ENCODE measurements around the gene RBM23.

RBM23 gene

GRCh38 chr14:22875003-22875747, 43.8 kb downstream of the RBM23 start:
- Histone ChIP-seq H2AK5ac (ENCODE audit: low read depth, low read length) (no peak overlapping the region), H3K14ac (ENCODE audit: low read length) (no peak overlapping the region), H4K91ac (ENCODE audit: low read depth, low read length, poor library complexity) (no peak overlapping the region), H2BK15ac (ENCODE audit: low read length) (no peak overlapping the region), H3K79me1 (ENCODE audit: low read depth, low read length) (no peaks in the 10 kb centered on the region), H2BK120ac (ENCODE audit: low read depth, low read length) (no peak overlapping the region), H3K9me3 (replicated peaks in 1 of 2; ENCODE audit: control insufficient read depth in 2 of 2, insufficient read depth in 1 of 2, low read depth in 1 of 2, low read length in 2 of 2) (no peaks in the 10 kb centered on the region), H3K4me1 (ENCODE audit: control insufficient read depth in 2 of 2, insufficient read depth in 1 of 2, low read depth in 1 of 2, low read length in 2 of 2) (peaks cover 1 to 2% of the 10 kb centered on the region in 2 donors), H3K4me2 (ENCODE audit: insufficient read depth, low read length, poor library complexity, severe bottlenecking) (no peak overlapping the region), H2AFZ (ENCODE audit: low read length) (no peak overlapping the region), H3K4me3 (ENCODE audit: low read length in 2 of 2) (peak overlapping the region in 1 of 2 donors; percentile 53), H3K36me3 (replicated peaks in 1 of 2; ENCODE audit: control insufficient read depth in 2 of 2, insufficient read depth in 2 of 2, low read length in 2 of 2) (peaks cover 8 to 29% of the 10 kb centered on the region in 2 donors), H2BK12ac (ENCODE audit: low read length) (no peak overlapping the region), H3K23ac (ENCODE audit: low read depth, low read length, poor library complexity) (peak overlapping the region; percentile 71), H4K8ac (ENCODE audit: low read depth, low read length) (no peak overlapping the region), H2BK5ac (ENCODE audit: low read length) (no peak overlapping the region), H3K4ac (ENCODE audit: low read length) (peak overlapping the region; percentile 2), H3K27me3 (ENCODE audit: control insufficient read depth in 3 of 3, insufficient read depth in 3 of 3, low read depth in 1 of 3, low read length in 3 of 3) (no peaks in the 10 kb centered on the region), H3K18ac (ENCODE audit: low read length) (no peak overlapping the region), H3K9ac (ENCODE audit: low read depth, low read length, poor library complexity) (no peak overlapping the region), H3K27ac (replicated peaks; ENCODE audit: low read length) (no peak overlapping the region)
- WGBS, 2 donors (ENCODE audit: extremely low coverage in 2 of 2, insufficient read length in 2 of 2, insufficient replicate concordance in 1 of 2): no CpG with 5 or more reads among the region's 15 CpGs
- DNase-seq (ENCODE audit: low spot score): no peak

- Histone ChIP-seq H3K14ac (ENCODE audit: low read length) (no peak overlapping the region), H3K27ac (replicated peaks; ENCODE audit: low read length) (no peak overlapping the region), H4K8ac (ENCODE audit: low read depth, low read length) (no peak overlapping the region), H3K18ac (ENCODE audit: low read length) (no peak overlapping the region), H3K4me1 (ENCODE audit: control insufficient read depth in 2 of 2, insufficient read depth in 1 of 2, low read depth in 1 of 2, low read length in 2 of 2) (peaks cover 1 to 2% of the 10 kb centered on the region in 2 donors), H3K4me2 (ENCODE audit: insufficient read depth, low read length, poor library complexity, severe bottlenecking) (no peak overlapping the region), H2BK15ac (ENCODE audit: low read length) (no peak overlapping the region), H2BK12ac (ENCODE audit: low read length) (no peak overlapping the region), H3K4ac (ENCODE audit: low read length) (no peak overlapping the region), H2AK5ac (ENCODE audit: low read depth, low read length) (peak overlapping the region; percentile 5), H3K36me3 (replicated peaks in 1 of 2; ENCODE audit: control insufficient read depth in 2 of 2, insufficient read depth in 2 of 2, low read length in 2 of 2) (peaks cover 8 to 29% of the 10 kb centered on the region in 2 donors), H3K9ac (ENCODE audit: low read depth, low read length, poor library complexity) (no peak overlapping the region), H3K9me3 (replicated peaks in 1 of 2; ENCODE audit: control insufficient read depth in 2 of 2, insufficient read depth in 1 of 2, low read depth in 1 of 2, low read length in 2 of 2) (no peaks in the 10 kb centered on the region), H3K4me3 (ENCODE audit: low read length in 2 of 2) (peak overlapping the region in 1 of 2 donors; percentile 89), H3K23ac (ENCODE audit: low read depth, low read length, poor library complexity) (no peak overlapping the region), H4K91ac (ENCODE audit: low read depth, low read length, poor library complexity) (no peak overlapping the region), H2BK120ac (ENCODE audit: low read depth, low read length) (no peak overlapping the region), H3K79me1 (ENCODE audit: low read depth, low read length) (no peaks in the 10 kb centered on the region), H2AFZ (ENCODE audit: low read length) (peak overlapping the region; percentile 95), H2BK5ac (ENCODE audit: low read length) (no peak overlapping the region), H3K27me3 (ENCODE audit: control insufficient read depth in 3 of 3, insufficient read depth in 3 of 3, low read depth in 1 of 3, low read length in 3 of 3) (no peaks in the 10 kb centered on the region)
- no peak for DNase-seq (ENCODE audit: low spot score)
- no CpG with 5 or more reads among the region's 10 CpGs for WGBS, 2 donors (ENCODE audit: extremely low coverage in 2 of 2, insufficient read length in 2 of 2, insufficient replicate concordance in 1 of 2)
These were observed 46.0 kb downstream of the RBM23 start for GRCh38 chr14:22872833-22873520.

- Histone ChIP-seq H3K36me3 (replicated peaks in 1 of 2; ENCODE audit: control insufficient read depth in 2 of 2, insufficient read depth in 2 of 2, low read length in 2 of 2) (peaks cover 8 to 29% of the 10 kb centered on the region in 2 donors), H3K27me3 (ENCODE audit: control insufficient read depth in 3 of 3, insufficient read depth in 3 of 3, low read depth in 1 of 3, low read length in 3 of 3) (no peaks in the 10 kb centered on the region), H3K27ac (replicated peaks; ENCODE audit: low read length) (peak overlapping the region; percentile 68), H3K4ac (ENCODE audit: low read length) (no peak overlapping the region), H3K4me3 (ENCODE audit: low read length in 2 of 2) (peak overlapping the region; percentile 88 to 89), H4K91ac (ENCODE audit: low read depth, low read length, poor library complexity) (no peak overlapping the region), H3K23ac (ENCODE audit: low read depth, low read length, poor library complexity) (peak overlapping the region; percentile 80), H3K14ac (ENCODE audit: low read length) (peak overlapping the region; percentile 76), H3K4me2 (ENCODE audit: insufficient read depth, low read length, poor library complexity, severe bottlenecking) (peak overlapping the region; percentile 85), H2AFZ (ENCODE audit: low read length) (peak overlapping the region; percentile 95), H3K4me1 (ENCODE audit: control insufficient read depth in 2 of 2, insufficient read depth in 1 of 2, low read depth in 1 of 2, low read length in 2 of 2) (peaks cover 1 to 2% of the 10 kb centered on the region in 2 donors), H2BK120ac (ENCODE audit: low read depth, low read length) (peak overlapping the region; percentile 54), H3K9me3 (replicated peaks in 1 of 2; ENCODE audit: control insufficient read depth in 2 of 2, insufficient read depth in 1 of 2, low read depth in 1 of 2, low read length in 2 of 2) (no peaks in the 10 kb centered on the region), H3K9ac (ENCODE audit: low read depth, low read length, poor library complexity) (peak overlapping the region; percentile 60), H2BK5ac (ENCODE audit: low read length) (peak overlapping the region; percentile 66), H3K79me1 (ENCODE audit: low read depth, low read length) (no peaks in the 10 kb centered on the region), H2BK15ac (ENCODE audit: low read length) (peak overlapping the region; percentile 89), H4K8ac (ENCODE audit: low read depth, low read length) (no peak overlapping the region), H2BK12ac (ENCODE audit: low read length) (no peak overlapping the region), H3K18ac (ENCODE audit: low read length) (peak overlapping the region; percentile 93), H2AK5ac (ENCODE audit: low read depth, low read length) (no peak overlapping the region)
- DNase-seq (ENCODE audit: low spot score): peak; percentile 88
- no CpG with 5 or more reads among the region's 45 CpGs for WGBS, 2 donors (ENCODE audit: extremely low coverage in 2 of 2, insufficient read length in 2 of 2, insufficient replicate concordance in 1 of 2)
These were observed 46.7 kb downstream of the RBM23 start for GRCh38 chr14:22872033-22872832.
